Endothelial cell of umbilical vein (primary cell): ENCODE measurements around the gene ZC3HAV1. TPM values are rescaled to one million over a fixed set of nuclear protein-coding genes. Genes with fewer than 3 reads are reported as not detected.
"Not testable (repeated sequence)": the region's sequence is repeated elsewhere in the genome, so short reads cannot be mapped to it uniquely, and the experiment has no call there.

Experiments
- BruUV-seq: library from RNA; stranded (reverse); fragments of 400-500 nt; replicated peaks from 2 replicates; lab custom pipeline; 2021; lab: Mats Ljungman, UMichigan
- CTCF ChIA-PET: fragments of 300-600, 350-600 bp; sonication (Branson Sonifier 250); formaldehyde crosslinking; loops from one replicate; lab custom pipeline; 2021; ENCODE audit warnings: antibody characterized with exemption, inconsistent platforms; lab: Charles Lee
- POLR2A ChIA-PET: fragments of 300-600, 350-600 bp; sonication (Branson Sonifier 250); formaldehyde crosslinking; loops from one replicate; lab custom pipeline; 2021; ENCODE audit warnings: antibody characterized with exemption, inconsistent platforms; lab: Charles Lee
- DNase-seq: peaks from one replicate; pipeline ENCODE4 v3.0.0-alpha.2; 2011; ENCODE audit warnings: low read depth, low spot score
- FAIRE-seq: peaks from 2 replicates; lab custom pipeline; 2011; peaks lifted over from hg19 to GRCh38; lab: Jason Lieb, UNC
- H2AFZ ChIP-seq: 2 replicates; pipeline ENCODE4 v1.6.0; 2012; ENCODE audit warnings: low read depth, low read length, control low read depth, inconsistent platforms
- H3K27ac ChIP-seq: 2 replicates; pipeline ENCODE4 v1.5.1; 2011; ENCODE audit warnings: low read depth, mild to moderate bottlenecking, control low read depth, low read length, moderate library complexity; ENCODE audit not compliant: insufficient read depth
- H3K27me3 ChIP-seq, 2 experiments: 2 replicates each; pipeline versions ENCODE4 v1.6.0 to v1.6.1; 2011; ENCODE audit warnings: low read length in 2 of 2, mixed read lengths in 1 of 2; ENCODE audit not compliant: control insufficient read depth in 2 of 2, insufficient read depth in 2 of 2
- H3K36me3 ChIP-seq, 2 experiments: 2 replicates in 1 of 2; 3 replicates in 1 of 2; pipeline ENCODE4 v1.5.1; 2011; ENCODE audit warnings: low read length in 2 of 2, mild to moderate bottlenecking in 1 of 2, moderate library complexity in 1 of 2; ENCODE audit not compliant: control insufficient read depth in 2 of 2, insufficient read depth in 2 of 2; ENCODE audit errors: extremely low read depth in 1 of 2
- H3K4me1 ChIP-seq: 3 replicates; pipeline ENCODE4 v1.5.1; 2011; ENCODE audit warnings: mild to moderate bottlenecking, low read length; ENCODE audit not compliant: control insufficient read depth, insufficient read depth; ENCODE audit errors: extremely low read depth
- H3K4me2 ChIP-seq: 2 replicates; pipeline ENCODE4 v1.6.1; 2011; ENCODE audit warnings: low read length, control low read depth, mixed read lengths; ENCODE audit not compliant: insufficient read depth
- H3K4me3 ChIP-seq, 3 experiments: fragments of 200-600 bp in 1 of 3; sonication (generic), shearing (Covaris generic) in 1 of 3; replicated peaks in 1 of 3; 2 replicates each; pipeline ENCODE4 v1.5.1; 2011 to 2016; ENCODE audit warnings: control low read depth in 3 of 3, low read length in 3 of 3, mild to moderate bottlenecking in 2 of 3, inconsistent platforms in 1 of 3, low read depth in 1 of 3, moderate library complexity in 1 of 3; ENCODE audit not compliant: insufficient read depth in 1 of 3
- H3K79me2 ChIP-seq: 2 replicates; pipeline ENCODE4 v1.6.0; 2012; ENCODE audit warnings: low read length, inconsistent platforms; ENCODE audit not compliant: control insufficient read depth, insufficient read depth
- H3K9ac ChIP-seq: replicated peaks from 2 replicates; pipeline ENCODE3; 2011; ENCODE audit warnings: low read length, control low read depth; ENCODE audit not compliant: insufficient read depth; ENCODE audit errors: extremely low read depth
- H3K9me1 ChIP-seq: replicated peaks from 3 replicates; pipeline ENCODE4 v1.6.0; 2011; ENCODE audit warnings: mild to moderate bottlenecking, low read length; ENCODE audit not compliant: control insufficient read depth, insufficient read depth; ENCODE audit errors: extremely low read depth
- H3K9me3 ChIP-seq: replicated peaks from 2 replicates; pipeline ENCODE4 v1.5.1; 2012; ENCODE audit warnings: low read length, inconsistent platforms; ENCODE audit not compliant: control insufficient read depth, insufficient read depth
- H4K20me1 ChIP-seq: replicated peaks from 2 replicates; pipeline ENCODE3; 2011; ENCODE audit warnings: mild to moderate bottlenecking, low read length; ENCODE audit not compliant: control insufficient read depth, insufficient read depth; ENCODE audit errors: extremely low read depth
- FOS ChIP-seq: IDR thresholded peaks from 2 replicates; pipeline ENCODE4 v1.6.1; 2011; ENCODE audit warnings: mild to moderate bottlenecking, low read length, moderate library complexity, borderline replicate concordance; ENCODE audit not compliant: insufficient read depth
- MYC ChIP-seq: IDR thresholded peaks from one replicate; pipeline ENCODE4 v1.6.1; 2011; ENCODE audit warnings: mild to moderate bottlenecking, low read depth, low read length
- dilution Hi-C: fragments of 300-500 bp; cut with MboI; formaldehyde crosslinking; loops from one replicate; pipeline ENCODE4 v1.15.0; 2019; ENCODE audit warnings: low sequenced_read_pairs; ENCODE audit not compliant: extremely low pct_ligation_motif_present
- intact Hi-C: fragments of 100-400 bp; cut with micrococcal nuclease; formaldehyde crosslinking; loops from one replicate; pipeline ENCODE4 v1.10.0; 2022
- polyA plus RNA-seq, 4 experiments: library from polyadenylated mRNA; depleted of rRNA in 3 of 4; stranded (reverse) in 3 of 4; unstranded in 1 of 4; fragments of >200 nt; gene quantifications; 2 replicates each; pipeline versions ENCODE4 v1.2.1 to v1.2.3, GENCODE V29; 2011 to 2012; ENCODE audit warnings: missing spikeins in 1 of 4
- total RNA-seq: library from RNA; stranded (reverse); gene quantifications from 2 replicates; pipeline ENCODE4 v1.2.3, GENCODE V29; 2021

ZC3HAV1 gene
- total and polyA plus RNA-seq, 2 donors (not counting 3 experiments of a cell fraction or from before 2014, with no cell fraction given), result 17.1 to 37.7 TPM

DNA sequence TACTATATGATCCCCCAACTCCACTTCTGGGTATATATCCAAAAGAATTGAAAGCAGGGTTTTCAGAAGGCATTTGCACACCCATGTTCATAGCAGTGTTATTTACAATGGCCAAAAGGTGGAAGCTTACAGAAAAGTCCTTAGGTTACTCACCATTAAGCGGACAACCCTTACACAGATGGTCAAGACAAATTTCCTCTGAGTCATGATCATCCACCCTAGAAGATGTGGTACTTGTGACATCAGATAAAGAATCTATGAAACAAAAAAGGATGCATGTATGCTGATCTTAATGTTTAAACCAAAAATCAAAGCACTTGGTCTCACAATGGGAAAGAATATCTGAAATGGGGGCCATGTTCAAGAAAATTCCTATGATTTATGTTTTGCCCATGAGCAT lies 31.1 kb downstream of the ZC3HAV1 start:
- peaks cover 7% of the 10 kb centered on the region for H3K4me1 ChIP-seq
- dilution Hi-C loops (no loop called here), intact Hi-C loops (no loop called here)
- FAIRE-seq (no peak), DNase-seq (no peak)
- TF ChIP-seq FOS (peak; percentile 14), MYC (no peak)
- no peak overlapping the region for H3K4me2 ChIP-seq
- no peak overlapping the region for H3K27ac ChIP-seq
- H4K20me1 ChIP-seq, result no peaks in the 10 kb centered on the region
- POLR2A ChIA-PET, result no interaction called here
- H3K36me3 ChIP-seq, result peaks cover 14 to 19% of the 10 kb centered on the region in 2 experiments
- H3K27me3 ChIP-seq, result no peaks in the 10 kb centered on the region
- H3K9me1 ChIP-seq, result no peaks in the 10 kb centered on the region
- BruUV-seq, result no TSS peak
- H3K9me3 ChIP-seq, result no peaks in the 10 kb centered on the region
- CTCF ChIA-PET, result interaction anchor here (1.1 kb wide), 1 partner anchor 192 kb away, joined by 5 read pairs; no protein-coding TSS in a partner anchor
- H3K79me2 ChIP-seq, result no peaks in the 10 kb centered on the region
- H3K9ac ChIP-seq, result no peak overlapping the region
- no peak overlapping the region for H3K4me3 ChIP-seq
- H2AFZ ChIP-seq, result no peak overlapping the region

DNA sequence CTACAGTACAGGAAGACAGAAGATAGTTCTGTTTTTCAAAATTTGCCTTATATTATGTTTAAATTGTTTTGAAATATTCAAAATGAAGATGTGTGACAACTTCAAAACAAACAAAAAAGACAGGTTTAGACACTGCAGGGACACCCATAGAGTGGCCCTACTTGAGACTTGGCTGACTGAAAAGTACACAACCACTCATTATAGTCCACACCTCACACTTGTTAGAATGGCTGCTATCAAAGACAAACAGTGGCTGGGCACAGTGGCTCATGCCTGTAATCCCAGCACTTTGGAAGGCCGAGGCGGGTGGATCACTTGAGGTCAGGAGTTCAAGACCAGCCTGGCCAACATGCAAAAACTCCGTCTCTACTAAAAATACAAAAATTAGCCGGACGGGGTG lies 31.8 kb downstream of the ZC3HAV1 start:
- H2AFZ ChIP-seq, intact Hi-C loops, DNase-seq, POLR2A ChIA-PET, H3K9ac ChIP-seq, H3K27ac ChIP-seq, H3K4me1 ChIP-seq, FAIRE-seq, H3K4me2 ChIP-seq, H4K20me1 ChIP-seq, H3K9me3 ChIP-seq, H3K4me3 ChIP-seq, H3K9me1 ChIP-seq, H3K27me3 ChIP-seq, H3K79me2 ChIP-seq, dilution Hi-C loops, BruUV-seq: not testable (repeated sequence)
- CTCF ChIA-PET, result interaction anchor here (3.5 kb wide), 1 partner anchor 58 kb away, joined by 111 read pairs; no protein-coding TSS in a partner anchor
- H3K36me3 ChIP-seq, result peaks cover 13 to 19% of the 10 kb centered on the region in 2 experiments
